HL-60 (cell line): ENCODE results near the gene CEP72.

ENCODE experiments used
- DNase-seq, 2 experiments: peaks; one replicate each; pipeline ENCODE4 v3.0.0-alpha.2; 2010 to 2020; ENCODE audit warnings: low read depth in 1 of 2, low spot score in 1 of 2
- H3K27ac ChIP-seq: fragments of 250-450 bp; sonication (Bioruptor Pico); replicated peaks from 2 replicates; pipeline ENCODE4 v1.5.1; 2020; ENCODE audit warnings: mild to moderate bottlenecking, moderate library complexity
- H3K27me3 ChIP-seq: fragments of 250-450 bp; sonication (Bioruptor Pico); 2 replicates; pipeline ENCODE4 v1.5.1; 2021; ENCODE audit warnings: mild to moderate bottlenecking, moderate library complexity; ENCODE audit not compliant: insufficient read depth, poor library complexity, severe bottlenecking
- H3K4me3 ChIP-seq: replicated peaks from 2 replicates; pipeline ENCODE4 v1.5.1; 2011; ENCODE audit warnings: mild to moderate bottlenecking, control low read depth, low read length; ENCODE audit not compliant: insufficient read depth
- GABPA ChIP-seq: IDR thresholded peaks from 2 replicates; pipeline ENCODE4 v1.6.1; 2012; ENCODE audit warnings: low read depth
- POLR2AphosphoS5 ChIP-seq: IDR thresholded peaks from 2 replicates; pipeline ENCODE4 v1.6.1; 2012; ENCODE audit warnings: low read depth
- REST ChIP-seq: IDR thresholded peaks from 2 replicates; pipeline ENCODE4 v1.6.1; 2012; ENCODE audit warnings: low read depth; ENCODE audit not compliant: insufficient replicate concordance
- SPI1 ChIP-seq: IDR thresholded peaks from 2 replicates; pipeline ENCODE4 v1.6.1; 2012; ENCODE audit warnings: low read depth, mild to moderate bottlenecking, borderline replicate concordance
- TF ChIP-seq, protein P1 (sequence below): IDR thresholded peaks from one replicate; pipeline ENCODE4 v1.5.1; 2011; ENCODE audit warnings: low read length, control low read depth, inconsistent platforms; ENCODE audit not compliant: insufficient read depth

Gene CEP72

GRCh38 chr5:616484-617039, 4.4 kb downstream of the CEP72 start:
- TF ChIP-seq SPI1 (no peak), GABPA (no peak), REST (no peak)
- TF ChIP-seq, protein P1, sequence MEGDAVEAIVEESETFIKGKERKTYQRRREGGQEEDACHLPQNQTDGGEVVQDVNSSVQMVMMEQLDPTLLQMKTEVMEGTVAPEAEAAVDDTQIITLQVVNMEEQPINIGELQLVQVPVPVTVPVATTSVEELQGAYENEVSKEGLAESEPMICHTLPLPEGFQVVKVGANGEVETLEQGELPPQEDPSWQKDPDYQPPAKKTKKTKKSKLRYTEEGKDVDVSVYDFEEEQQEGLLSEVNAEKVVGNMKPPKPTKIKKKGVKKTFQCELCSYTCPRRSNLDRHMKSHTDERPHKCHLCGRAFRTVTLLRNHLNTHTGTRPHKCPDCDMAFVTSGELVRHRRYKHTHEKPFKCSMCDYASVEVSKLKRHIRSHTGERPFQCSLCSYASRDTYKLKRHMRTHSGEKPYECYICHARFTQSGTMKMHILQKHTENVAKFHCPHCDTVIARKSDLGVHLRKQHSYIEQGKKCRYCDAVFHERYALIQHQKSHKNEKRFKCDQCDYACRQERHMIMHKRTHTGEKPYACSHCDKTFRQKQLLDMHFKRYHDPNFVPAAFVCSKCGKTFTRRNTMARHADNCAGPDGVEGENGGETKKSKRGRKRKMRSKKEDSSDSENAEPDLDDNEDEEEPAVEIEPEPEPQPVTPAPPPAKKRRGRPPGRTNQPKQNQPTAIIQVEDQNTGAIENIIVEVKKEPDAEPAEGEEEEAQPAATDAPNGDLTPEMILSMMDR: no peak
- no peak for DNase-seq
- no peak overlapping the region for H3K4me3 ChIP-seq
- H3K27me3 ChIP-seq: no peaks in the 10 kb centered on the region
- no peak overlapping the region for H3K27ac ChIP-seq

DNA sequence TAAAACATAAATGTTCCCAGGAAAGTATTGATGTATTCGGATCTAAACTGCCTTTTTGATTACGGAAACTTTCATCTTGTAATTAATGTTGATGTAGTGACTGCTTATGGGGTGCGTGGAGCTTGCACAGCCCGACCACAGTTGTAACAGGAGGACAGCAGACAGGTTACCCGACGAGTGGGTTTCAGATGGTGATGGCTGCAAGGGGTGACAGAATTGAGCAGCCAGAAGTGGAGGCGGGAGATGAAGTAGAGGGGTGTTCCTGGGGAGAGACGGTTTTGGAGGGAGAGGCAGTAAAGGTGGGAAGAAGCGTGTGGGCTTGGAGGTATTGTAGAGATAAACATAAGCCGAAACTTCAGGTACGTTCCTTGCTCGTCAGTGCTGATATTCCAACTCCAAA, 5.8 kb downstream of the CEP72 start:
- no peak for TF ChIP-seq SPI1
- no peak for TF ChIP-seq POLR2AphosphoS5
- TF ChIP-seq REST: no peak
- TF ChIP-seq GABPA: no peak
- TF ChIP-seq, protein P1: no peak
- no peak for DNase-seq
- H3K27me3 ChIP-seq: no peaks in the 10 kb centered on the region
- H3K4me3 ChIP-seq: no peak overlapping the region
- no peak overlapping the region for H3K27ac ChIP-seq

DNA sequence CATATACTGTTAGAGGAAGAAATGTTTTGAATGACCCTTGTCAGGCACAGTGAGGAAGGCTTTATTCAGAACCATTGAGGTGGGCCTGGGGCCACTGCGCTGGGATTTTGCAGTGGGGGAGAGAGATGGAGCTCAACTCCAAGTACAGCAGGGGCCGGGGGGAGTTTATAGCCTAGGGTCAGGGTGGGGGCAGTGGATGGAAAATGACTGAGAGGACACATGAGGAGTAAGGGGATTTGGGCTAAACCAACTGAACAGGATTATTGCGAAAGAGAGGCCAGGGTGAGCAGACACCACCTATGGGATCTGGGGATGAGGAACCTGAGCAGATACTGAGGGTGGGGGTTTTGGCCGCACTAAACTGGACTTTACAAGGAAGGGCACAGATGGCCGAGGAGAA, 6.3 kb downstream of the CEP72 start:
- Histone ChIP-seq H3K27ac (no peak overlapping the region), H3K4me3 (no peak overlapping the region), H3K27me3 (no peaks in the 10 kb centered on the region)
- no peak for DNase-seq
- TF ChIP-seq, protein P1: no peak
- TF ChIP-seq POLR2AphosphoS5: no peak
- TF ChIP-seq SPI1: no peak
- no peak for TF ChIP-seq GABPA

- no peak overlapping the region for H3K4me3 ChIP-seq
- no peaks in the 10 kb centered on the region for H3K27me3 ChIP-seq
- TF ChIP-seq SPI1 (no peak), REST (no peak), POLR2AphosphoS5 (no peak), GABPA (no peak)
- TF ChIP-seq, protein P1: no peak
- no peak for DNase-seq
- H3K27ac ChIP-seq: no peak overlapping the region
Measured at GRCh38 chr5:619444-619843, 7.3 kb downstream of the CEP72 start.
